Prostate gland (tissue), 2 donors: ENCODE results near the gene TEX264.

Source experiments
- POLR2A ChIP-seq: fragments of 450-650 bp; IDR thresholded peaks from one replicate; pipeline ENCODE4 v1.6.1; 2016; ENCODE audit warnings: antibody characterized with exemption, mild to moderate bottlenecking
- TF ChIP-seq, protein P1 (sequence below), 4 experiments: fragments of 200-600 bp in 2 of 4; fragments of 450-650 bp in 2 of 4; sonication (generic) in 2 of 4; IDR thresholded peaks; 1 replicate in 3 of 4; 2 replicates in 1 of 4; pipeline ENCODE4 v1.5.1; 2016 to 2019; ENCODE audit warnings: antibody characterized with exemption in 4 of 4, mild to moderate bottlenecking in 2 of 4, moderate library complexity in 2 of 4

DNA sequence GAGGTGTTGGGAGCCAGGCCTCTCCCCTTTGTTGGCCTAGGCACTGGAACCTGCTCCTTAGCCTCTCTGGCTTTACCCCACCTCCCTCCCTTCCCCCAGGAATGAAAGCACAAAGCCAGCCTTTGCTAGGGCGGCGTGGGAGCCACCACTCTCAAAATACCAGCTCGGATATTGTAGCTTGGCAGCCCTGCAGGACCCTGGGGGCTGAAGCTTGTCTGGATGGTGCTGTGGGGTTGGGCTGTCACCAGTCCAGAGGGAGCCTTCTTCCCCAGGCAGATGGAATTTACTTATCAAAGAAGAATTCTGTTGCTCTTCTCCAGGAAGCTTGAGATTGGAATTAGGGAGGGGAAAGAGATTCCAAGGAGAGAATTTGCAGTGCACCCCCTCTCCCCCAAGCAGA lies 20.9 kb downstream of the TEX264 start:
- TF ChIP-seq POLR2A = no peak
- TF ChIP-seq, protein P1, sequence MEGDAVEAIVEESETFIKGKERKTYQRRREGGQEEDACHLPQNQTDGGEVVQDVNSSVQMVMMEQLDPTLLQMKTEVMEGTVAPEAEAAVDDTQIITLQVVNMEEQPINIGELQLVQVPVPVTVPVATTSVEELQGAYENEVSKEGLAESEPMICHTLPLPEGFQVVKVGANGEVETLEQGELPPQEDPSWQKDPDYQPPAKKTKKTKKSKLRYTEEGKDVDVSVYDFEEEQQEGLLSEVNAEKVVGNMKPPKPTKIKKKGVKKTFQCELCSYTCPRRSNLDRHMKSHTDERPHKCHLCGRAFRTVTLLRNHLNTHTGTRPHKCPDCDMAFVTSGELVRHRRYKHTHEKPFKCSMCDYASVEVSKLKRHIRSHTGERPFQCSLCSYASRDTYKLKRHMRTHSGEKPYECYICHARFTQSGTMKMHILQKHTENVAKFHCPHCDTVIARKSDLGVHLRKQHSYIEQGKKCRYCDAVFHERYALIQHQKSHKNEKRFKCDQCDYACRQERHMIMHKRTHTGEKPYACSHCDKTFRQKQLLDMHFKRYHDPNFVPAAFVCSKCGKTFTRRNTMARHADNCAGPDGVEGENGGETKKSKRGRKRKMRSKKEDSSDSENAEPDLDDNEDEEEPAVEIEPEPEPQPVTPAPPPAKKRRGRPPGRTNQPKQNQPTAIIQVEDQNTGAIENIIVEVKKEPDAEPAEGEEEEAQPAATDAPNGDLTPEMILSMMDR (IDR thresholded peaks at IDR 0.05) = no peak
